IMR-90 (cell line): Measurements from ENCODE around the gene DERA. TPM values are rescaled to one million over a fixed set of nuclear protein-coding genes. Genes with fewer than 3 reads are reported as not detected.

Source experiments
- ATAC-seq: fragments of 200-7000 bp; cut with Tn5 transposase; 2 replicates; pipeline ENCODE4 v1.9.1; 2020; ENCODE audit warnings: low read depth, mild to moderate bottlenecking, moderate library complexity
- Bru-seq: library from RNA; stranded (reverse); fragments of 400-500 nt; gene quantifications from one replicate; lab custom pipeline; 2021; lab: Mats Ljungman, UMichigan
- BruChase-seq, 2 experiments: library from RNA; stranded (reverse); fragments of 400-500 nt; gene quantifications; one replicate each; lab custom pipeline; 2021; lab: Mats Ljungman, UMichigan
- BruUV-seq: library from RNA; stranded (reverse); fragments of 400-500 nt; replicated peaks from 2 replicates; lab custom pipeline; 2021; lab: Mats Ljungman, UMichigan
- CTCF ChIA-PET: fragments of 300-600 bp; formaldehyde crosslinking; extraction: SDS; loops from one replicate; lab custom pipeline; 2021; ENCODE audit warnings: antibody characterized with exemption; lab: Yijun Ruan, JAX
- POLR2A ChIA-PET: fragments of 300-600 bp; sonication (Branson Sonifier 250); formaldehyde crosslinking; loops from one replicate; lab custom pipeline; 2022; ENCODE audit warnings: antibody characterized with exemption; ENCODE audit not compliant: unreplicated experiment; lab: Charles Lee
- DNase-seq: peaks from one replicate; pipeline ENCODE4 v3.0.0; 2013
- H2AFZ ChIP-seq: replicated peaks from 2 replicates; pipeline ENCODE3; 2013; ENCODE audit warnings: low read length, mild to moderate bottlenecking; ENCODE audit not compliant: poor library complexity
- H2AK5ac ChIP-seq: 2 replicates; pipeline ENCODE4 v1.6.1; 2013; ENCODE audit warnings: low read depth, low read length, inconsistent platforms
- H2AK9ac ChIP-seq: replicated peaks from 2 replicates; pipeline ENCODE3; 2013; ENCODE audit warnings: mild to moderate bottlenecking, low read depth, low read length, moderate library complexity; ENCODE audit not compliant: poor library complexity
- H2BK120ac ChIP-seq: 2 replicates; pipeline ENCODE4 v1.6.1; 2013; ENCODE audit warnings: low read depth, low read length, inconsistent platforms
- H2BK15ac ChIP-seq: 3 replicates; pipeline ENCODE4 v1.6.1; 2013; ENCODE audit warnings: low read depth, low read length, inconsistent platforms
- H2BK20ac ChIP-seq: 2 replicates; pipeline ENCODE4 v1.6.1; 2013; ENCODE audit warnings: low read depth, mild to moderate bottlenecking, inconsistent platforms, low read length, moderate library complexity
- H2BK5ac ChIP-seq: 2 replicates; pipeline ENCODE4 v1.6.1; 2013; ENCODE audit warnings: mild to moderate bottlenecking, low read depth, low read length, inconsistent platforms; ENCODE audit not compliant: poor library complexity, severe bottlenecking
- H3K14ac ChIP-seq: replicated peaks from 2 replicates; pipeline ENCODE4 v1.6.1; 2013; ENCODE audit warnings: low read depth, low read length, inconsistent platforms
- H3K18ac ChIP-seq: 2 replicates; pipeline ENCODE4 v1.6.1; 2013; ENCODE audit warnings: low read depth, low read length, control low read depth
- H3K23ac ChIP-seq: 2 replicates; pipeline ENCODE4 v1.6.1; 2013; ENCODE audit warnings: low read depth, low read length, inconsistent platforms
- H3K27ac ChIP-seq: 2 replicates; pipeline ENCODE4 v1.5.1; 2013; ENCODE audit warnings: mild to moderate bottlenecking, control low read depth, low read length; ENCODE audit not compliant: insufficient read depth
- H3K27me3 ChIP-seq: 2 replicates; pipeline ENCODE4 v1.6.1; 2013; ENCODE audit warnings: low read length; ENCODE audit not compliant: control insufficient read depth, insufficient read depth
- H3K36me3 ChIP-seq: 2 replicates; pipeline ENCODE4 v1.6.1; 2013; ENCODE audit warnings: low read length, mixed read lengths; ENCODE audit not compliant: control insufficient read depth, insufficient read depth
- H3K4ac ChIP-seq: 2 replicates; pipeline ENCODE4 v1.6.1; 2013; ENCODE audit warnings: low read depth, low read length, inconsistent platforms
- H3K4me1 ChIP-seq: 2 replicates; pipeline ENCODE4 v1.6.1; 2013; ENCODE audit warnings: low read length, mixed read lengths; ENCODE audit not compliant: control insufficient read depth, insufficient read depth
- H3K4me2 ChIP-seq: 2 replicates; pipeline ENCODE4 v1.6.1; 2013; ENCODE audit warnings: low read depth, mild to moderate bottlenecking, control low read depth, low read length, moderate library complexity
- H3K4me3 ChIP-seq: 2 replicates; pipeline ENCODE4 v1.5.1; 2013; ENCODE audit warnings: low read depth, mild to moderate bottlenecking, control low read depth, low read length, moderate library complexity; ENCODE audit not compliant: insufficient read depth
- H3K56ac ChIP-seq: 2 replicates; pipeline ENCODE4 v1.6.1; 2013; ENCODE audit warnings: low read length, inconsistent platforms; ENCODE audit not compliant: insufficient read depth; ENCODE audit errors: extremely low read depth
- H3K79me1 ChIP-seq, 2 experiments: 2 replicates each; pipeline ENCODE4 v1.6.1; 2013; ENCODE audit warnings: low read length in 2 of 2, inconsistent platforms in 1 of 2, low read depth in 1 of 2
- H3K9ac ChIP-seq: 2 replicates; pipeline ENCODE4 v1.6.1; 2013; ENCODE audit warnings: low read depth, low read length, control low read depth
- H3K9me1 ChIP-seq: 2 replicates; pipeline ENCODE4 v1.6.1; 2013; ENCODE audit warnings: low read length, inconsistent platforms; ENCODE audit not compliant: insufficient read depth
- H3K9me3 ChIP-seq: 2 replicates; pipeline ENCODE4 v1.6.1; 2013; ENCODE audit warnings: low read length; ENCODE audit not compliant: control insufficient read depth, insufficient read depth
- H4K20me1 ChIP-seq: 2 replicates; pipeline ENCODE4 v1.6.1; 2013; ENCODE audit warnings: low read length, inconsistent platforms; ENCODE audit not compliant: insufficient read depth
- H4K5ac ChIP-seq: 2 replicates; pipeline ENCODE4 v1.6.1; 2013; ENCODE audit warnings: mild to moderate bottlenecking, low read depth, low read length, control low read depth
- H4K8ac ChIP-seq, 2 experiments: 2 replicates each; pipeline ENCODE4 v1.6.1; 2013; ENCODE audit warnings: low read depth in 2 of 2, low read length in 2 of 2, control low read depth in 1 of 2, inconsistent platforms in 1 of 2
- H4K91ac ChIP-seq: 2 replicates; pipeline ENCODE4 v1.6.1; 2013; ENCODE audit warnings: low read depth, low read length, inconsistent platforms; ENCODE audit not compliant: insufficient read depth
- BHLHE40 ChIP-seq: fragments of 150-350 bp; IDR thresholded peaks from 2 replicates; pipeline ENCODE4 v1.6.1; 2016; ENCODE audit warnings: mild to moderate bottlenecking, low read depth, low read length
- CEBPB ChIP-seq: IDR thresholded peaks from 2 replicates; pipeline ENCODE4 v1.6.1; 2012; ENCODE audit warnings: low read depth, low read length, improper control_type of control experiment
- CHD1 ChIP-seq: IDR thresholded peaks from 2 replicates; pipeline ENCODE4 v1.6.1; 2012; ENCODE audit warnings: low read depth, low read length, improper control_type of control experiment
- FOS ChIP-seq: fragments of 150-350 bp; IDR thresholded peaks from 2 replicates; pipeline ENCODE4 v1.6.1; 2016; ENCODE audit warnings: low read depth, low read length
- MAFK ChIP-seq: IDR thresholded peaks from 2 replicates; pipeline ENCODE4 v1.6.1; 2012; ENCODE audit warnings: low read depth, low read length, improper control_type of control experiment
- MXI1 ChIP-seq: IDR thresholded peaks from 2 replicates; pipeline ENCODE4 v1.6.1; 2012; ENCODE audit warnings: low read depth, mild to moderate bottlenecking, low read length, moderate library complexity, borderline replicate concordance
- NFE2L2 ChIP-seq: fragments of 150-350 bp; IDR thresholded peaks from 2 replicates; pipeline ENCODE4 v1.6.1; 2016; ENCODE audit warnings: low read depth, mild to moderate bottlenecking, low read length
- POLR2A ChIP-seq: IDR thresholded peaks from 2 replicates; pipeline ENCODE4 v1.6.1; 2012; ENCODE audit warnings: mild to moderate bottlenecking, low read depth, low read length
- RAD21 ChIP-seq: IDR thresholded peaks from 2 replicates; pipeline ENCODE4 v1.6.1; 2012; ENCODE audit warnings: low read length, improper control_type of control experiment
- USF2 ChIP-seq: fragments of 150-350 bp; IDR thresholded peaks from 2 replicates; pipeline ENCODE4 v1.6.1; 2017; ENCODE audit warnings: mild to moderate bottlenecking, antibody characterized with exemption, low read length, low read depth
- WGBS, 2 experiments: methylation state at CpG; one replicate each; pipeline versions ENCODE4 v1.1.5 to v1.1.7; 2013; ENCODE audit warnings: missing lambda C conversion rate in 2 of 2; ENCODE audit not compliant: insufficient read length in 1 of 2; ENCODE audit errors: extremely low coverage in 2 of 2; 5-methylcytosine and 5-hydroxymethylcytosine counted together
- dilution Hi-C: fragments of 300-500 bp; cut with HindIII; formaldehyde crosslinking; loops from one replicate; pipeline ENCODE4 v1.14.3; 2018; ENCODE audit warnings: low sequenced_read_pairs; ENCODE audit not compliant: unreplicated experiment
- in situ Hi-C: fragments of 300-500 bp; cut with MboI; formaldehyde crosslinking; loops from 3 replicates; pipeline ENCODE4 v1.14.3; 2019; ENCODE audit warnings: low sequenced_read_pairs, inconsistent platforms, mixed read lengths
- intact Hi-C: fragments of 100-400 bp; cut with micrococcal nuclease; formaldehyde crosslinking; loops from 2 replicates; pipeline ENCODE4 v1.10.0; 2022
- long read RNA-seq: library from polyadenylated mRNA; unstranded; transcript quantifications from one replicate; pipeline ENCODE4 v2.0.0, GENCODE V29; 2021; ENCODE audit not compliant: unreplicated experiment
- polyA plus RNA-seq, 3 experiments: library from polyadenylated mRNA; depleted of rRNA; stranded (reverse); fragments of >200 nt; gene quantifications; 2 replicates each; pipeline ENCODE4 v1.2.3, GENCODE V29; 2012; ENCODE audit warnings: low replicate concordance in 1 of 3
- total RNA-seq: library from RNA; depleted of rRNA; stranded (reverse); fragments of >200 nt; gene quantifications from 2 replicates; pipeline ENCODE4 v1.2.3, GENCODE V29; 2012; rRNA removed
- TF ChIP-seq, protein P1 (sequence below): fragments of 150-350 bp; IDR thresholded peaks from 2 replicates; pipeline ENCODE4 v1.6.1; 2016; ENCODE audit warnings: low read depth, mild to moderate bottlenecking, low read length, moderate library complexity, borderline replicate concordance

DERA gene
- 58.6 and 59.7 TPM in 2 replicates for total RNA-seq
- polyA plus RNA-seq (2012; rRNA removed): 22.9 and 28.1 TPM in 2 replicates
- 13.1 and 15.9 TPM in 2 replicates for polyA plus RNA-seq (2012; cell fraction: cytosol; rRNA removed)
- polyA plus RNA-seq (2012; cell fraction: nucleus; rRNA removed; ENCODE audit: low replicate concordance): 5.7 and 19.6 TPM in 2 replicates
- Bru-seq, nascent RNA: percentile 74 among the genes with signal in this experiment
- percentile 53 among the genes with signal in this experiment for BruChase-seq, experiment 1, labeled RNA remaining after a 6-hour chase
- BruChase-seq, experiment 2, labeled RNA remaining after a 2-hour chase: percentile 58 among the genes with signal in this experiment
- long read RNA-seq, transcript DERA-201 (9 exons, 1,705 nt): major isoform, 44 of 59 reads
- long read RNA-seq, partial matches to known transcripts: 4 of 59 reads
- long read RNA-seq, other reads (novel, unspliced or antisense): 11 of 59 reads

- ChIA-PET CTCF (interaction anchor here (0.7 to 1.8 kb wide), 3 partner anchors 9 to 56 kb away, joined by 3 to 5 read pairs (median 3); no protein-coding TSS in a partner anchor), POLR2A (no interaction called here)
- peaks cover 13 to 32% of the 10 kb centered on the region in 2 experiments; a peak in 3 of 4 replicates for H3K79me1 ChIP-seq
- H3K9me3 ChIP-seq: no peaks in the 10 kb centered on the region
- H3K14ac ChIP-seq: peak within 1 kb of the TSS; percentile 91
- H3K4me1 ChIP-seq: peaks cover 2% of the 10 kb centered on the region; the same call in 1 of the 2 replicates
- peak within 1 kb of the TSS; percentile 71 for H3K18ac ChIP-seq
- in situ Hi-C loops: no loop called here
- peak within 1 kb of the TSS; percentile 48; the same call in 1 of the 2 replicates for H2AK5ac ChIP-seq
- peak within 1 kb of the TSS; percentile 90 for H2AFZ ChIP-seq
- H4K8ac ChIP-seq: peak within 1 kb of the TSS; percentile 76 to 82
- H4K20me1 ChIP-seq: no peaks in the 10 kb centered on the region
- peak within 1 kb of the TSS; percentile 89 for H3K27ac ChIP-seq
- H4K91ac ChIP-seq: peak within 1 kb of the TSS; percentile 71
- intact Hi-C loops: loop anchor here (2.0 to 10.0 kb wide), 2 partner anchors 68 to 434 kb away; partner anchors contain the start of gene MGST1
- no peaks in the 10 kb centered on the region for H3K27me3 ChIP-seq
- peak; percentile 68 for DNase-seq
- H2BK5ac ChIP-seq: peak within 1 kb of the TSS; percentile 85
- peak within 1 kb of the TSS; percentile 36; the same call in 2 of the 3 replicates for H2BK15ac ChIP-seq
- BruUV-seq: TSS peak; percentile 59
- peaks cover 2% of the 10 kb centered on the region for H3K36me3 ChIP-seq
- H3K4ac ChIP-seq: peak within 1 kb of the TSS; percentile 47
- 0% methylated on average over 21 of the region's 59 CpGs; no CpG with 5 or more reads in 1 of the 2 experiments for WGBS, 2 experiments
- H3K23ac ChIP-seq: peak within 1 kb of the TSS; percentile 86
- H2AK9ac ChIP-seq: peak within 1 kb of the TSS; percentile 68
- peak within 1 kb of the TSS; percentile 79 for H4K5ac ChIP-seq
- H2BK120ac ChIP-seq: peak within 1 kb of the TSS; percentile 66
- dilution Hi-C loops: no loop called here
- no peak within 1 kb of the TSS; the same call in 1 of the 2 replicates for H2BK20ac ChIP-seq
- H3K9me1 ChIP-seq: peaks cover 3% of the 10 kb centered on the region; the same call in 1 of the 2 replicates
- peak within 1 kb of the TSS; percentile 87 for H3K9ac ChIP-seq
- peak within 1 kb of the TSS; percentile 98 for H3K56ac ChIP-seq
- peak within 1 kb of the TSS; percentile 92 for H3K4me3 ChIP-seq
- H3K4me2 ChIP-seq: peak within 1 kb of the TSS; percentile 84
- peak; percentile 99 for ATAC-seq
- TF ChIP-seq, protein P1, sequence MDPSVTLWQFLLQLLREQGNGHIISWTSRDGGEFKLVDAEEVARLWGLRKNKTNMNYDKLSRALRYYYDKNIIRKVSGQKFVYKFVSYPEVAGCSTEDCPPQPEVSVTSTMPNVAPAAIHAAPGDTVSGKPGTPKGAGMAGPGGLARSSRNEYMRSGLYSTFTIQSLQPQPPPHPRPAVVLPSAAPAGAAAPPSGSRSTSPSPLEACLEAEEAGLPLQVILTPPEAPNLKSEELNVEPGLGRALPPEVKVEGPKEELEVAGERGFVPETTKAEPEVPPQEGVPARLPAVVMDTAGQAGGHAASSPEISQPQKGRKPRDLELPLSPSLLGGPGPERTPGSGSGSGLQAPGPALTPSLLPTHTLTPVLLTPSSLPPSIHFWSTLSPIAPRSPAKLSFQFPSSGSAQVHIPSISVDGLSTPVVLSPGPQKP: no peak
- TF ChIP-seq USF2 (no peak), FOS (no peak), CEBPB (no peak), POLR2A (peak; percentile 67), RAD21 (no peak), CHD1 (no peak), MAFK (no peak), BHLHE40 (peak; percentile 80), MXI1 (0 out of 2 replicates have a peak, but pooled peaks have one; percentile 12), NFE2L2 (no peak)
These were observed at the start of gene DERA for GRCh38 chr12:15910864-15911721. TSS of gene DERA (plus strand) at chr12:15911332. CDS start at chr12:15911384, 52 bp downstream.
